ENCODE data around the gene PUS10.

DNA sequence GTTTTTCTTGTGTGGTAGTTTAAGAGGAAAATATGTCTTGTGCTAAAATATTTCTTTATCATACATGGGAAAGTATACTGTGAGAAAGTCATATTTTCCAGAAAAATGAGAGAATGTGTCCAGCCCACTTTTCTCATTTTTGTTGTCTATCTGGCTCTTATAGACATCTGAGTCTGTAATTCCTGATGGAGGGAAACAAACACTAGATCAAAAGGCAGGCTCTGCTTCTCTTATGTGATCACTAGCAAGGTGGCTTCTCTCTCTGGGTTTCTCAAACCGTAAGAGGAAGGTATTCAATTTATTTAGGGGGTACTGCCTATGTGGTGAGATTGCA is 40.5 kb downstream of the PUS10 start:
- TF ChIP-seq, protein P1, sequence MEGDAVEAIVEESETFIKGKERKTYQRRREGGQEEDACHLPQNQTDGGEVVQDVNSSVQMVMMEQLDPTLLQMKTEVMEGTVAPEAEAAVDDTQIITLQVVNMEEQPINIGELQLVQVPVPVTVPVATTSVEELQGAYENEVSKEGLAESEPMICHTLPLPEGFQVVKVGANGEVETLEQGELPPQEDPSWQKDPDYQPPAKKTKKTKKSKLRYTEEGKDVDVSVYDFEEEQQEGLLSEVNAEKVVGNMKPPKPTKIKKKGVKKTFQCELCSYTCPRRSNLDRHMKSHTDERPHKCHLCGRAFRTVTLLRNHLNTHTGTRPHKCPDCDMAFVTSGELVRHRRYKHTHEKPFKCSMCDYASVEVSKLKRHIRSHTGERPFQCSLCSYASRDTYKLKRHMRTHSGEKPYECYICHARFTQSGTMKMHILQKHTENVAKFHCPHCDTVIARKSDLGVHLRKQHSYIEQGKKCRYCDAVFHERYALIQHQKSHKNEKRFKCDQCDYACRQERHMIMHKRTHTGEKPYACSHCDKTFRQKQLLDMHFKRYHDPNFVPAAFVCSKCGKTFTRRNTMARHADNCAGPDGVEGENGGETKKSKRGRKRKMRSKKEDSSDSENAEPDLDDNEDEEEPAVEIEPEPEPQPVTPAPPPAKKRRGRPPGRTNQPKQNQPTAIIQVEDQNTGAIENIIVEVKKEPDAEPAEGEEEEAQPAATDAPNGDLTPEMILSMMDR (IDR thresholded peaks at IDR 0.05; ENCODE audit: insufficient read depth, low read length): no peak
- TF ChIP-seq POLR2AphosphoS5 (IDR thresholded peaks at IDR 0.05; ENCODE audit: low read depth) (no peak), GABPA (IDR thresholded peaks at IDR 0.05; ENCODE audit: low read depth) (no peak), SPI1 (IDR thresholded peaks at IDR 0.05; ENCODE audit: borderline replicate concordance, low read depth) (no peak)
- TF ChIP-seq, protein P2, sequence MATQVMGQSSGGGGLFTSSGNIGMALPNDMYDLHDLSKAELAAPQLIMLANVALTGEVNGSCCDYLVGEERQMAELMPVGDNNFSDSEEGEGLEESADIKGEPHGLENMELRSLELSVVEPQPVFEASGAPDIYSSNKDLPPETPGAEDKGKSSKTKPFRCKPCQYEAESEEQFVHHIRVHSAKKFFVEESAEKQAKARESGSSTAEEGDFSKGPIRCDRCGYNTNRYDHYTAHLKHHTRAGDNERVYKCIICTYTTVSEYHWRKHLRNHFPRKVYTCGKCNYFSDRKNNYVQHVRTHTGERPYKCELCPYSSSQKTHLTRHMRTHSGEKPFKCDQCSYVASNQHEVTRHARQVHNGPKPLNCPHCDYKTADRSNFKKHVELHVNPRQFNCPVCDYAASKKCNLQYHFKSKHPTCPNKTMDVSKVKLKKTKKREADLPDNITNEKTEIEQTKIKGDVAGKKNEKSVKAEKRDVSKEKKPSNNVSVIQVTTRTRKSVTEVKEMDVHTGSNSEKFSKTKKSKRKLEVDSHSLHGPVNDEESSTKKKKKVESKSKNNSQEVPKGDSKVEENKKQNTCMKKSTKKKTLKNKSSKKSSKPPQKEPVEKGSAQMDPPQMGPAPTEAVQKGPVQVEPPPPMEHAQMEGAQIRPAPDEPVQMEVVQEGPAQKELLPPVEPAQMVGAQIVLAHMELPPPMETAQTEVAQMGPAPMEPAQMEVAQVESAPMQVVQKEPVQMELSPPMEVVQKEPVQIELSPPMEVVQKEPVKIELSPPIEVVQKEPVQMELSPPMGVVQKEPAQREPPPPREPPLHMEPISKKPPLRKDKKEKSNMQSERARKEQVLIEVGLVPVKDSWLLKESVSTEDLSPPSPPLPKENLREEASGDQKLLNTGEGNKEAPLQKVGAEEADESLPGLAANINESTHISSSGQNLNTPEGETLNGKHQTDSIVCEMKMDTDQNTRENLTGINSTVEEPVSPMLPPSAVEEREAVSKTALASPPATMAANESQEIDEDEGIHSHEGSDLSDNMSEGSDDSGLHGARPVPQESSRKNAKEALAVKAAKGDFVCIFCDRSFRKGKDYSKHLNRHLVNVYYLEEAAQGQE (IDR thresholded peaks at IDR 0.05; ENCODE audit: insufficient replicate concordance, low read depth): no peak

Measured in HL-60 (cell line).